Erythroblast (primary cell): Measurements from ENCODE around the gene RIN3.

Experiments used
- DNase-seq, 2 experiments: peaks; one replicate each; lab custom pipeline; 2025; lab: John Stamatoyannopoulos, UW
- GATA1 ChIP-seq: IDR thresholded peaks from 2 replicates; pipeline ENCODE4 v1.6.1; 2011; ENCODE audit warnings: low read depth, mild to moderate bottlenecking, control low read depth, low read length, moderate library complexity
- POLR2A ChIP-seq: IDR thresholded peaks from 2 replicates; pipeline ENCODE4 v1.6.1; 2011; ENCODE audit warnings: mild to moderate bottlenecking, low read length

The RIN3 gene

DNA sequence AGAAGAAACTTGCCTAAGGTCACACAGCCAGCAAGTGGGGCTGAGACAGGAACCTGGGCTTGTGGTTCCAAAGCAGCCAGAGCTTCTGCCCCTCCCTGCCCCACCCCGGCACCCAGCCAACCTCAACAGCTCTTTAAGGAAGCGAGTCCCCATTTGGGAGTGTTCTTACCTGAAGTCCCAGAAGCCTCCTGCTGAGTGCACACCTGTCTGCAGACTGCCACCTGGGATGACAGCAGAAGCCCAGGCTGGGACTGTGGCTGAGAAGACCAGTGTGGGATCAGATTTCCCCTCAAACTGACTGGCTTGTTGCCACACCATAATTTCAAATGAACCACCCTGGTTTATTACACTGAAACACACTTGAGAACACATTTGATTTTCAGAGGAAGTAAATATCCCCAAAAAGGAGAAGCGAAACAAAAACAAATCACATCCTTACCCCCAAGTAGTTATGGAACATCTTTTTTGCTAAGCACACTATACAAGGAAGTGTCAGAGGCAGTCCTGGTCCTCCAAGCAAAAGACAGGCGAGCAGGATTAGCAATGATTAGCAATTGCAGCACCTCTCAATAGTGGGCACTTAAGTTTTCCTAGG is 6.3 kb upstream of the RIN3 start:
- TF ChIP-seq GATA1 (no peak), POLR2A (no peak)
- no peak for DNase-seq

DNA sequence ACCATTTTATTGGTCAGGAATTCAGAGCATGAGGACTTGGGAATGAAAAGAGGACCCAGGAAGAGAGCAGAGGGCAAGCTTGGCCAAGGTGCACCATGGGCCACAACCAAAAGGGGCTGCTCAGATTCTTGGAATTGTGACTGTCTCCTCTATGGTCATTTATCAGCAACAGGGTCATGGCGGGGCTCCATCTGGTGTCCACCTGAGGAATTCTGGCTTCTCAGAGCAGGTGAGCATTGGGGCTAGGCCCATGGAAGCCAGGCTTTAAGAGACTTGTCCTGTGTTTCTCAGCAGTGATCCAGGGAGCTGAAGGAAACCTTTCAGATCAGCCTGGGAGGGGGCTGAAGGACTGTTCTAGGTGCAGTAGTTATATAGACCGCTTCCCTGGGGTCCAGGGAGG is 2.6 kb upstream of the RIN3 start:
- no peak for DNase-seq
- no peak for TF ChIP-seq POLR2A
- TF ChIP-seq GATA1 = no peak

DNA sequence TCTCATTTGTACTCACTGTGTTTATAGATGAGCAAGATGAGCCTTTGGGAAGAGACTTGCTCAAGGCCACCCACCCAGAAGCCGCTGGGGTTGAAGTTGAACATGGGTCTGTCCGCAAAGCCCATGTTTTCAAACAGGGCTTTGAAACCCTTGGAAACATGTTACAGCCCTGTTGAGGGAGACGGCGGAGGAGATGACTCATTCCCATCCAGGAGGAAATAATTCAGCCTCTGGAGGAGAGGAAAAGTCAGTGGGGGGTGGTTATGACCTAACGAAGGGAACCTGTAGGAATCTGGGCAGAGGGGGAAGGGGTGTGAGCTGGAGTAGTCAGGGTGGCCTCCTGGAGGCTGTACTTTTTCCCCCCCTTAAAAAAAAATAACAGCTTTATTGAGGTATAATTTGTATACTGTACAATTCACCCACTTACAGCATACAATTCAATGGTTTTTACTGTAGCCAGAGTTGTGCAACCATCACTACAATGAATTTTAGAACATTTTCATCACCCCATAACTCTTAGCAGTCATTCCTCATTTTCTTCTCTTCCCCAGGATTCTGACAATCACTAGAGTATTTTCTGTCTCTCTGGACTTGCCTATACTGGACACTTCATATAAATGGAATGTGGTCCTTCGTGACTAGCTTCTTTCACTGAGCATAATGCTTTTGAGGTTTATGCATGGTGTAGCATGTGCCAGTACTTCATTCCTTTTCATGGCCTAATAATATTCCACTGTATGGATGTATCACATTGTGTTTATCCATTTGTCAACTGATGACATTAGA is 1.9 kb upstream of the RIN3 start:
- TF ChIP-seq GATA1 = no peak
- no peak for TF ChIP-seq POLR2A
- no peak for DNase-seq

DNA sequence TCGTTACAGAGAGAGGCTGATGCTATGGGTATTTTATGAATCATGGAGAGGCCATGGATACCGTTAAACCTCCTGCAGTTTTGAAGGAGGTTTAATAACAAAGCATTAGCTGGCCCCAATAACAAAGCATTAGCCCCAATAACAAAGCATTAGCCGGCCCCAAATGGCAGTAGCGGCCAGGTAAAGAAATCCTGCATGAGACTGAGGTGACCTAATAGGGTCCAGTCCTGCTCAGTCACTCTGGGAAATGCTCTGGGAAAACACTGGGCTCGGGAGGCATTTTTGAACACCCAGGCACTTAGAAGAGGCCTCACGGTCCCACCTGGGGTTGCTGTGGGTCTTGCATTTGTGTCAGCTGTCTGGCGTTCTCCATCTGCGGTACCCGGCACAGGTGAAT is 776 bp upstream of the RIN3 start:
- TF ChIP-seq POLR2A (no peak), GATA1 (no peak)
- no peak for DNase-seq

DNA sequence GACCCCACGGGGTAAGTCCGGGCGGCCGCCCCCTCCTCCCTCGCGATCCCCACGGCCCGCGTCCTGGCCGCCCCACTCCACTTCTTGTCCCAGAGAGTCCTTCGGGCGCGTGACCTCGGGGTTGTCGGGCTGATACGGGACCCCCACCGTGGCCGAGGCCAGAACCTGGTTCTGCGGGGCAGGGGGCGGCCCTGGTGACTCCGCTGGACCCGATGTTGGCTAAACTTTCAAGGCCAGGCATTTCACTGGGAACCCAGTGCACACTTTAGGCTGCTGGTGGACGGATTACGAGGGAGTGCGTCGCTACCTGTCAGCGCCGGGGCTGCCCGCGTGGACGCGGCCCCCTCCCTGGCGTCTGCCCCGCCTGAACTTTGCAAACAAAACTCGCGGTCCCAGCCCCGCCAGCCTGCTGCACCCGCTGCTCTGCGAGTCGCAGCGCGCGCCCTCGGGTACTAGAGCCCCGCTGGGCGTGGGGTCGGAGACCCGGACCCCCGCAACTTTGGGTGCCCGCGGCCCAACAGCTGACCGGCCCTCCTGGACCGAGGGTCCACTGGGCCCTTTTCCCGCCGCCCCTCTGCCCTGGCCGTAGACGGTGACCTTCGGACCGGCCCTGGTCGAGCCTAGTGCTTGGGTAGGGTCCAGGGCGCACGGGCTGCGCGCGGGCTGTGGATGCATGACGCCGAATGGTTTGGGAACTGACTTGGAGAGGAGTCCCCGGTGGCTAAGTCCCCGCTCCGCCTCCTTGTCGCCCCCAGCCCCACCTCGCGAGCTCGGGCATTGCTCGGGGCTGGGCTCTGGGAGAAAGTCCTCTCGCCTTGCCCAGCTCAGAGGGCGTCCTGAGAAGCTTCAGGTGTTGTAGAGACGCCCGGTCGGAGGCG is 624 bp downstream of the RIN3 start:
- DNase-seq = peak; percentile 53 to 62
- TF ChIP-seq POLR2A (peak; percentile 35), GATA1 (no peak)

DNA sequence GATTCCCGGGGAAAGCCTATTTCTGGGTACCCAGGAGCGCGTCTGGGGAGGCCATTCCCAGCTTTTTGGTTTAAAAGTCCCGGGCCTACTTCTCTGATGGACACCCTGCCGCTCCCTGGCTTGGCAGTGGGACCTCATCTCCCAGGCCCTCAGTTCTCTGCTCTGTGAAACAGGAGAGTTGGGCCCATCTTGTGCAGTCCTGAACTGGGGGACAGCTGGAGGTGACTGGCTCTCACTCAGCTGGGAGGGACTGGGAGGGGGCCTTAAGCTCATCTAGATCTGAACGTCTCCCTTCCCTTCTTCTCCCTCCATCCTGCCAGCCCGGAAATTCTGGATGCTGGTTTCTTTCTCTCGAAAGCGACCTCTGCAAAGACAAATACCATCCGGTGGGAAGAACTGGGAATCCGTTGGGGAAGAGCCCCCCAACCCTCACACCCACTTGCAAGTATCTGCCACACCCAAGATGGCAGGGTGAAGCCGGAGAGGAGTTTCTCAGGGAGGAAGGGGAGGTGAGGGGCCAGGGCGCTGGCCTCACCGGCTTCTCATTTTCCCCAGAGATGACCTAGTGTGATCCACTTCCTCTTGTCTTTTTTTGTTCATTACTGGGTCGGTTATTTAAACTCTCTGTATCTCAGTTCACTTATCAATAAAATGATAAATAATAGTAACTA is 1.4 kb downstream of the RIN3 start:
- peak in 1 of 2 experiments; percentile 41 for DNase-seq

DNA sequence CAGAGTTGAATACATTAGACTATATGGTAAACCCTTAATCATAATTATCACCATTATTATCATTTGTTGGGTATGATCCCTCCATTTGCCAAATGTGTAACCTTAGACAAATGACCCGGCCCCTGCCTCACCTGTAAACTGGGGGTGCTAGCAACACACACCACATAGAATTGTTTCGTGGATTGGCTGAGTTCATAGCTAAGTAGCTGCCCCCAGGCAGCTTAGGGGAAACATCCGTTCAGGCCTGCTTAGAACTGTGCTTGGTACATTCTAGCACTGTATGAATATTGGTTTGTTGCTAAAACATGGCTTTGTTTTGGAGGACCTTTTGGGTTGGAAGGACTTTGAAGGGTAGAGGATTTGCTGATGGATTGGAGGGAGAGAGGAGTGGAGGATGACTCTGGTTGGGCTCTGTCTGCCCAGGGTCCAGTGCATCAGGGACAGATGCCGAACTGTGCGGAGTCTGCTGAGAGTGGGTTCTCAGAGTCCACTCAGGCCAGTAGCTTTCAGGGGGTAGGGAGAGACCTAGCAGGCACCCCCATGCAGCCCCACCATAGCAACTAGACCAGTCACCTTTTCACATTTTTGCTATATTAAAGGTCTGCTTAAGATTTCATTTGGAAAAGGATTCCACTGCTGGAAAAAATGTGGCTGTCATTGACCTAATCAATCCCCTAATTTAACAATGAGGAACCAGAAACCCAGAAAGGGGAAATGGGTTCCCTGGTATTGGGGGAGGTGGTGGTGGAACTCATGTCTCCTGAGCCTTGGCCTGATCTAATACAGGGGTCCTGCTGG is 2.2 kb downstream of the RIN3 start:
- DNase-seq = no peak
- no peak for TF ChIP-seq POLR2A

More for the DNA sequence above, 1.4 kb downstream of the RIN3 start:
- TF ChIP-seq GATA1 (no peak), POLR2A (peak; percentile 24)

DNA sequence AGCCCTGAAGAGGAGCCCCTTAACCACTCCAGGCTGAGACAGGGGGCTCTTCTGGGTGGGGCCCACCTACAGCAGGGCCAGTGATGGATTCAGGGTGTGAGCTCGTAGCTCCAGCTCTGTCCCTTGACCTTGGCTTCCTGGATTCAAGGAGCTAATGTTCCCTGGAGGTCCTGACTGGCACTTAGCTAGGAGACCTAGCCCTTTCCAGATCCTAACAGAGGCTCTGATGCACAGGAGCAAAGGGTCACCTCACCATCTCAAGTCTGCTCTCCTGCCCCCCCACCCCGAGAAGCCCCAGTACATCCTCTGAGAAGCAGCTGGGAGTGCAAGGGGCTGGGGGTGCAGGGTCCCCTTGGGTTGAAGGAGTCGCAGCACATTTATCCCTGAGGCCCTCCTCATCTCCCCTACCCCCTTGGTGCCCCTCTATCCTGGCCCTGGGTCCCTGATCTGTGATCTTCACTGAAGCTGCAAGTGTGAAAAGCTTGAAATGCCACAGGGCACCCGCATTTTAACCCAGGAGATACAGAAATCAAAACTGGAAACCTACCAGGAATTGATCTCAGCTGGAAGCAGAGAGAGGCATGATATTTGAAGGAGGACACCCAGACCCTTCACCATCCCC is 2.9 kb downstream of the RIN3 start:
- DNase-seq = no peak
- TF ChIP-seq POLR2A (no peak), GATA1 (no peak)

DNA sequence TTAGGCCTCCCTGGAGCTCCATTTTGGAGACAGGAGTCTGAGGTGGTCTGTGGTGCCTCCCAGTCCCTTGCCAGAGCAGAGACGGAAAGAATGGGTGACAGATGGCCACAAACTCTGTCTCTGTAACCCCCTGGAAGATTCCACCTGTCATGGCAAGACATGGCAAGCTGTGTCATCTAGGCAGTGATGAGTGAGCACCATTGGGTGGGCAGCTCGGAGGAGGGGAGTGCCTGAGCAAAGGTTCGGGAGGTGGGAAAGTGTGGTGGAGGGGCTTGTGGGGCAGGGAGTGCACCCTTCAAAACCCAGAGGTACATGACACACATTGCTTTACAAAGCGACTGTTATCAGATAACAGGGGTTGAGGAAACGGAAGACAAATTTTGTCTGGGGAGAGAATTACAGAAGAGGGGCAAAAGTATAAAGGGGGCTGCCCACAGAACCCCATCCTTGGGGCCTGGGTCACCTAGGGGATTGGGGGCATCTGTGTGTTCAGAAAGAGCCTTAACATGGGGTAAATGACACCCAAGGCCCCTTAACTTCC is 3.5 kb downstream of the RIN3 start:
- DNase-seq = peak in 1 of 2 experiments; percentile 31
- TF ChIP-seq GATA1 (no peak), POLR2A (peak; percentile 45)

DNA sequence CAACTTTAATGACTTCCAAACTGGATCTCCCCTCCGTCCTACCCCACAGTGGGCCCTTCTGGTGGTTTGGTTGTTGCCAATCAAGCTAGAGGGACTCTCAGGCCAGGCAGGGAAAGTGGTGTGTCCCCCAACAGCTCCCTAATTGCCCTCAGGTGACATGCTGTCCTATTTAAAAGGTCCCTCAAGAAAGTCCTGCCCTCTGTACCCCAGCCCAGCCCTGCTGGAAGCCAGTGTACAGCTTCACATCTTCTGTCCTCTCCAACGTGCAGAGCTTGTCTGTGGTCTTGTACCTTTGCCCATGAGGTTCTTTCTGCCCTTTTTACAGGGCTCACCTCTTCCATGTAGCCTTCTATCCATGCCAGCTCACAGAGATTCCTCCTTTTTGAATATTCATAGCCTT is 4.2 kb downstream of the RIN3 start:
- DNase-seq = no peak
- TF ChIP-seq POLR2A = no peak
- no peak for TF ChIP-seq GATA1

DNA sequence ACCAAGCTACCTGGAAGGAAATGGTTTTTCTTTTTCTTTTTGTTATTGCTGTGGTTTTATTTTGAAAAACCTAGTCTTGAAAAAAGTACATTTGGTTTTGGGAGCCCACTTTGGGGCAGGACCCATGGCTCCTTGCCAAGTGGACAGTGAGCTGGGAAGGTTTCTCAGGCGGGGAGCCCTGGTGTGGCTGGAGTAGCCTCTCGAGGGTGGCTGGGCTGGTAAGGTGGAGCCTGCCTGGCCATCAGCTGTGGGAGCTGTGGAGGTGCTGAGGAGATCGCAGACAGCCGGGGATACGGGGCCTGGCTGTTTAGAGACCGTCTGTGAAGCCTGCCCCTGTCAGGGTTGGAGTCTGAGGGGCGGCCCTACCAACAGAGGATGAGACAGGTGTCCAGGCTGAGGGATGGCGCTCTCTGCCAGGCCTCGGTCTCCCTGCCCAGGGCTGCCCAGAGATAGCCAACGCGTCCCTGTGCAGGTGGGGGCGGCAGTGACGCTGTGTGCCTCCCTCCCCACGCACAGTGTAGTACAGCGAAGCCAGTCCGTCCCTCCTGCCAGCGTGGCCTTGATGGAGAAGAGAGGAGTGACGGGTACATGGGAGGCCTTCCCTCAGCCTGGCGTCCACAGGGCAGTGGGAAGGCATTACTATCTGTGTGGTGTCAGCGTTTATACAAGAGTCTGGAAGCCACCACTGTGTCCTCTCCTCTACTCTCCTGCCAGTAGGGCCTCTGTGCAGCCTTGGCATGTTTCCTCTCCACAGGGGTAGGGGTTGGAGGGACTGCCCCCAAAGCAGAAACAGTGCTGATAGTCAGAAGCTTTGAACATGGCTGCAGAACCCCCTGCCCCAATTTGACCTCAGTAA is 5.9 kb downstream of the RIN3 start:
- no peak for DNase-seq
- TF ChIP-seq POLR2A (no peak), GATA1 (no peak)
